ENCODE results near the gene DUSP1. TPM values are rescaled to one million over a fixed set of nuclear protein-coding genes. Genes with fewer than 3 reads are reported as not detected.
"Not testable (repeated sequence)": the region's sequence is repeated elsewhere in the genome, so short reads cannot be mapped to it uniquely, and the experiment has no call there.

The DUSP1 gene
- total RNA-seq, 3 donors from 2014 or later, result 90.9 to 233 (median 137) TPM

- Histone ChIP-seq H3K9me3 (no peaks in the 10 kb centered on the region), H3K36me3 (ENCODE audit: low read depth) (no peaks in the 10 kb centered on the region), H3K4me3 (no peak overlapping the region), H3K4me1 (ENCODE audit: low read depth) (peaks cover 25% of the 10 kb centered on the region)
- DNase-seq (no peak), ATAC-seq (no peak)
- TF ChIP-seq CTCF (IDR thresholded peaks at IDR 0.05), result no peak
- intact Hi-C loops (cut with DNase I, micrococcal nuclease), result no loop called here
These were observed 14.6 kb upstream of the DUSP1 start for GRCh38 chr5:172785429-172786088.

GRCh38 chr5:172784162-172784561 lies 13.2 kb upstream of the DUSP1 start:
- DNase-seq; ATAC-seq; H3K9me3 ChIP-seq; H3K4me3 ChIP-seq; H3K36me3 ChIP-seq (ENCODE audit: low read depth); intact Hi-C loops (cut with DNase I, micrococcal nuclease): not testable (repeated sequence)
- peaks cover 18% of the 10 kb centered on the region for H3K4me1 ChIP-seq (ENCODE audit: low read depth)

- H3K4me1 ChIP-seq (ENCODE audit: low read depth), result peaks cover 20% of the 10 kb centered on the region
- peak in 1 of 3 donors; percentile 30 for DNase-seq
- intact Hi-C loops (cut with DNase I, micrococcal nuclease); H3K36me3 ChIP-seq (ENCODE audit: low read depth); H3K4me3 ChIP-seq; H3K9me3 ChIP-seq; ATAC-seq: not testable (repeated sequence)
These were observed 12.3 kb upstream of the DUSP1 start for GRCh38 chr5:172783319-172783718.

GRCh38 chr5:172782169-172783039 lies 11.4 kb upstream of the DUSP1 start:
- Histone ChIP-seq H3K36me3 (ENCODE audit: low read depth) (no peaks in the 10 kb centered on the region), H3K9me3 (no peaks in the 10 kb centered on the region), H3K4me3 (no peak overlapping the region), H3K4me1 (ENCODE audit: low read depth) (peaks cover 25% of the 10 kb centered on the region)
- no peak for TF ChIP-seq CTCF (IDR thresholded peaks at IDR 0.05)
- DNase-seq, result peak in 1 of 3 donors; percentile 49
- peak; percentile 63 for ATAC-seq
- intact Hi-C loops (cut with DNase I, micrococcal nuclease), result no loop called here

GRCh38 chr5:172779691-172780341 lies 8.8 kb upstream of the DUSP1 start:
- peaks cover 47% of the 10 kb centered on the region for H3K4me1 ChIP-seq (ENCODE audit: low read depth)
- H3K36me3 ChIP-seq (ENCODE audit: low read depth), result no peaks in the 10 kb centered on the region
- intact Hi-C loops (cut with DNase I, micrococcal nuclease), result loop anchor here (10.0 kb wide), 2 partner anchors 75 to 125 kb away; no protein-coding TSS in a partner anchor
- H3K9me3 ChIP-seq, result no peaks in the 10 kb centered on the region
- no peak for TF ChIP-seq CTCF (IDR thresholded peaks at IDR 0.05)
- no peak overlapping the region for H3K4me3 ChIP-seq
- peak; percentile 39 for ATAC-seq
- peak in 2 of 3 donors; percentile 69 to 89 for DNase-seq

- no peak for TF ChIP-seq CTCF (IDR thresholded peaks at IDR 0.05)
- intact Hi-C loops (cut with DNase I, micrococcal nuclease), result loop anchor here (10.0 kb wide), 2 partner anchors 77 to 127 kb away; no protein-coding TSS in a partner anchor
- Histone ChIP-seq H3K36me3 (ENCODE audit: low read depth) (no peaks in the 10 kb centered on the region), H3K9me3 (no peaks in the 10 kb centered on the region), H3K4me3 (no peak overlapping the region), H3K4me1 (ENCODE audit: low read depth) (peaks cover 63% of the 10 kb centered on the region)
- DNase-seq, result peak in 2 of 3 donors; percentile 54 to 71
- peak; percentile 48 for ATAC-seq
These were observed 7.2 kb upstream of the DUSP1 start for GRCh38 chr5:172777881-172778814.

All from mucosa of descending colon (tissue), 3 donors.